Keratinocyte (primary cell): Measurements from ENCODE around the gene UNC13B.

Experiments used
- EZH2 ChIP-seq: IDR thresholded peaks from one replicate; pipeline ENCODE4 v1.6.1; 2012; ENCODE audit warnings: inconsistent platforms, mild to moderate bottlenecking, low read length, moderate library complexity
- TF ChIP-seq, protein P1 (sequence below), 3 experiments: IDR thresholded peaks in 1 of 3; conservative IDR thresholded peaks in 1 of 3; optimal IDR thresholded peaks in 1 of 3; 2 replicates in 2 of 3; 3 replicates in 1 of 3; pipeline versions ENCODE3 to v1.5.1; 2011; ENCODE audit warnings: low read length in 3 of 3, mild to moderate bottlenecking in 3 of 3, moderate library complexity in 2 of 3, control low read depth in 1 of 3, inconsistent platforms in 1 of 3; ENCODE audit not compliant: insufficient read depth in 2 of 3; ENCODE audit errors: extremely low read depth in 1 of 3

DNA sequence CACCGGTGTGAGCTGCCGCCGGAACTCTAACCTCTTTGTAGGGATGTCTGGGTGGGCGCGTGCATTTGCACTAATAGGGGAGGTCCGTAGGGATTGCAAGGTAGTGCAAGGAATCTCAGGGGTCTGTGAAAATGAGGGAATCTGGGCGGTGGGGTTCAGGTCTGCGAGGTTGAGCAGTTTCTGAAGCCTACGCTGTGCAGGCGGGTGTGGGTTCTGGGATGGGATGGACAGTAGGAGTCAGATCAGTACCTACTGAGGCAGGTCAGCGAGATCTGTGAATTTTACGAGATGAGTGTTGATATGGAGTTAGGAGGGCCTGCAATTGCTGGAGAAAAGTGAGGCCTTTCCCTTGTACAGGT, 45.3 kb upstream of the UNC13B start:
- TF ChIP-seq, protein P1, sequence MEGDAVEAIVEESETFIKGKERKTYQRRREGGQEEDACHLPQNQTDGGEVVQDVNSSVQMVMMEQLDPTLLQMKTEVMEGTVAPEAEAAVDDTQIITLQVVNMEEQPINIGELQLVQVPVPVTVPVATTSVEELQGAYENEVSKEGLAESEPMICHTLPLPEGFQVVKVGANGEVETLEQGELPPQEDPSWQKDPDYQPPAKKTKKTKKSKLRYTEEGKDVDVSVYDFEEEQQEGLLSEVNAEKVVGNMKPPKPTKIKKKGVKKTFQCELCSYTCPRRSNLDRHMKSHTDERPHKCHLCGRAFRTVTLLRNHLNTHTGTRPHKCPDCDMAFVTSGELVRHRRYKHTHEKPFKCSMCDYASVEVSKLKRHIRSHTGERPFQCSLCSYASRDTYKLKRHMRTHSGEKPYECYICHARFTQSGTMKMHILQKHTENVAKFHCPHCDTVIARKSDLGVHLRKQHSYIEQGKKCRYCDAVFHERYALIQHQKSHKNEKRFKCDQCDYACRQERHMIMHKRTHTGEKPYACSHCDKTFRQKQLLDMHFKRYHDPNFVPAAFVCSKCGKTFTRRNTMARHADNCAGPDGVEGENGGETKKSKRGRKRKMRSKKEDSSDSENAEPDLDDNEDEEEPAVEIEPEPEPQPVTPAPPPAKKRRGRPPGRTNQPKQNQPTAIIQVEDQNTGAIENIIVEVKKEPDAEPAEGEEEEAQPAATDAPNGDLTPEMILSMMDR (optimal IDR thresholded peaks at IDR 0.05 in 1 of 3, IDR thresholded peaks at IDR 0.05 in 1 of 3, conservative IDR thresholded peaks at IDR 0.05 in 1 of 3; ENCODE audit: extremely low read depth in 1 of 3, insufficient read depth in 2 of 3, low read length in 3 of 3) = no peak
- TF ChIP-seq EZH2 = no peak
